Measurements from ENCODE around the gene CDH24. TPM values are rescaled to one million over a fixed set of nuclear protein-coding genes. Genes with fewer than 3 reads are reported as not detected.

Gene CDH24
- polyA plus RNA-seq, 1 donor from 2014 or later: 31.7 TPM

- H3K27me3 ChIP-seq (ENCODE audit: insufficient read depth, low read depth, low read length): no peaks in the 10 kb centered on the region
- TF ChIP-seq, protein P1, sequence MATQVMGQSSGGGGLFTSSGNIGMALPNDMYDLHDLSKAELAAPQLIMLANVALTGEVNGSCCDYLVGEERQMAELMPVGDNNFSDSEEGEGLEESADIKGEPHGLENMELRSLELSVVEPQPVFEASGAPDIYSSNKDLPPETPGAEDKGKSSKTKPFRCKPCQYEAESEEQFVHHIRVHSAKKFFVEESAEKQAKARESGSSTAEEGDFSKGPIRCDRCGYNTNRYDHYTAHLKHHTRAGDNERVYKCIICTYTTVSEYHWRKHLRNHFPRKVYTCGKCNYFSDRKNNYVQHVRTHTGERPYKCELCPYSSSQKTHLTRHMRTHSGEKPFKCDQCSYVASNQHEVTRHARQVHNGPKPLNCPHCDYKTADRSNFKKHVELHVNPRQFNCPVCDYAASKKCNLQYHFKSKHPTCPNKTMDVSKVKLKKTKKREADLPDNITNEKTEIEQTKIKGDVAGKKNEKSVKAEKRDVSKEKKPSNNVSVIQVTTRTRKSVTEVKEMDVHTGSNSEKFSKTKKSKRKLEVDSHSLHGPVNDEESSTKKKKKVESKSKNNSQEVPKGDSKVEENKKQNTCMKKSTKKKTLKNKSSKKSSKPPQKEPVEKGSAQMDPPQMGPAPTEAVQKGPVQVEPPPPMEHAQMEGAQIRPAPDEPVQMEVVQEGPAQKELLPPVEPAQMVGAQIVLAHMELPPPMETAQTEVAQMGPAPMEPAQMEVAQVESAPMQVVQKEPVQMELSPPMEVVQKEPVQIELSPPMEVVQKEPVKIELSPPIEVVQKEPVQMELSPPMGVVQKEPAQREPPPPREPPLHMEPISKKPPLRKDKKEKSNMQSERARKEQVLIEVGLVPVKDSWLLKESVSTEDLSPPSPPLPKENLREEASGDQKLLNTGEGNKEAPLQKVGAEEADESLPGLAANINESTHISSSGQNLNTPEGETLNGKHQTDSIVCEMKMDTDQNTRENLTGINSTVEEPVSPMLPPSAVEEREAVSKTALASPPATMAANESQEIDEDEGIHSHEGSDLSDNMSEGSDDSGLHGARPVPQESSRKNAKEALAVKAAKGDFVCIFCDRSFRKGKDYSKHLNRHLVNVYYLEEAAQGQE (IDR thresholded peaks at IDR 0.05; ENCODE audit: borderline replicate concordance): no peak
- TF ChIP-seq TAF1 (IDR thresholded peaks at IDR 0.05; ENCODE audit: low read depth) (no peak), RAD21 (conservative IDR thresholded peaks at IDR 0.05) (no peak), MXI1 (conservative IDR thresholded peaks at IDR 0.05; ENCODE audit: poor library complexity, severe bottlenecking) (no peak)
- H3K79me2 ChIP-seq (replicated peaks; ENCODE audit: insufficient read depth, low read length): no peaks in the 10 kb centered on the region
- H3K9me2 ChIP-seq (ENCODE audit: insufficient read depth, low read length): no peaks in the 10 kb centered on the region
- no peak overlapping the region for H3K4me2 ChIP-seq (ENCODE audit: low read length)
- no peaks in the 10 kb centered on the region for H4K20me1 ChIP-seq (ENCODE audit: insufficient read depth)
- no peaks in the 10 kb centered on the region for H3F3A ChIP-seq (ENCODE audit: insufficient read depth, low read length, poor library complexity, severe bottlenecking)
- H3K27ac ChIP-seq (ENCODE audit: low read length): peak overlapping the region; percentile 15
- no peak overlapping the region for H3K4me3 ChIP-seq (ENCODE audit: low read length)
- no peaks in the 10 kb centered on the region for H3K36me3 ChIP-seq (ENCODE audit: insufficient read depth, low read length)
- no peak overlapping the region for H2AFZ ChIP-seq (ENCODE audit: low read depth, low read length)
- H3K9ac ChIP-seq (ENCODE audit: low read length): no peak overlapping the region
- H3K9me3 ChIP-seq (ENCODE audit: low read length): no peaks in the 10 kb centered on the region
Measured at GRCh38 chr14:23025151-23025814, 32.0 kb downstream of the CDH24 start.

- no peaks in the 10 kb centered on the region for H3F3A ChIP-seq (ENCODE audit: insufficient read depth, low read length, poor library complexity, severe bottlenecking)
- H3K4me2 ChIP-seq (ENCODE audit: low read length): no peak overlapping the region
- TF ChIP-seq EZH2 (IDR thresholded peaks at IDR 0.05; ENCODE audit: borderline replicate concordance, insufficient read depth, low read length, poor library complexity, severe bottlenecking) (no peak), RAD21 (conservative IDR thresholded peaks at IDR 0.05) (no peak), SMC3 (conservative IDR thresholded peaks at IDR 0.05; ENCODE audit: poor library complexity) (no peak), MXI1 (conservative IDR thresholded peaks at IDR 0.05; ENCODE audit: poor library complexity, severe bottlenecking) (no peak), POLR2AphosphoS5 (IDR thresholded peaks at IDR 0.05) (no peak), EP300 (conservative IDR thresholded peaks at IDR 0.05; ENCODE audit: poor library complexity, severe bottlenecking) (no peak), TAF1 (IDR thresholded peaks at IDR 0.05; ENCODE audit: low read depth) (no peak)
- TF ChIP-seq, protein P1 (IDR thresholded peaks at IDR 0.05; ENCODE audit: borderline replicate concordance): no peak
- no peaks in the 10 kb centered on the region for H3K9me3 ChIP-seq (ENCODE audit: low read length)
- H4K20me1 ChIP-seq (ENCODE audit: insufficient read depth): no peaks in the 10 kb centered on the region
- no peak overlapping the region for H2AFZ ChIP-seq (ENCODE audit: low read depth, low read length)
- H3K27me3 ChIP-seq (ENCODE audit: insufficient read depth, low read depth, low read length): no peaks in the 10 kb centered on the region
- H3K79me2 ChIP-seq (replicated peaks; ENCODE audit: insufficient read depth, low read length): no peaks in the 10 kb centered on the region
- no peak overlapping the region for H3K4me3 ChIP-seq (ENCODE audit: low read length)
- H3K9ac ChIP-seq (ENCODE audit: low read length): no peak overlapping the region
- H3K36me3 ChIP-seq (ENCODE audit: insufficient read depth, low read length): no peaks in the 10 kb centered on the region
- H3K9me2 ChIP-seq (ENCODE audit: insufficient read depth, low read length): no peaks in the 10 kb centered on the region
- H3K27ac ChIP-seq (ENCODE audit: low read length): peak overlapping the region; percentile 15
Measured at GRCh38 chr14:23024612-23025075, 32.7 kb downstream of the CDH24 start.
